H1 (cell line): ENCODE results near the gene TNNT3. TPM values are rescaled to one million over a fixed set of nuclear protein-coding genes. Genes with fewer than 3 reads are reported as not detected.

Source experiments
- CTCF ChIA-PET: fragments of 300-600 bp; sonication (Branson Sonifier 250); formaldehyde crosslinking; loops from one replicate; lab custom pipeline; 2021; ENCODE audit not compliant: partially characterized antibody; lab: Charles Lee
- POLR2A ChIA-PET: fragments of 300-600 bp; sonication (Branson Sonifier 250); formaldehyde crosslinking; loops from one replicate; lab custom pipeline; 2021; ENCODE audit warnings: inconsistent platforms; ENCODE audit not compliant: partially characterized antibody; lab: Charles Lee
- DNase-seq, 2 experiments: peaks; one replicate each; pipeline versions ENCODE4 v3.0.0 to v3.0.0-alpha.2; 2010 to 2022; ENCODE audit warnings: low spot score in 2 of 2, low read depth in 1 of 2, mixed read lengths in 1 of 2
- FAIRE-seq: peaks from 2 replicates; lab custom pipeline; 2011; peaks lifted over from hg19 to GRCh38; lab: Jason Lieb, UNC
- H2AFZ ChIP-seq: 2 replicates; pipeline ENCODE4 v1.8.1; 2012; ENCODE audit warnings: low read length, inconsistent platforms
- H2AK5ac ChIP-seq: 2 replicates; pipeline ENCODE4 v1.6.1; 2013; ENCODE audit warnings: low read depth, low read length
- H2BK120ac ChIP-seq: replicated peaks from 2 replicates; pipeline ENCODE3; 2013; ENCODE audit warnings: low read depth, low read length, inconsistent platforms
- H2BK12ac ChIP-seq: 2 replicates; pipeline ENCODE4 v1.6.1; 2013; ENCODE audit warnings: low read depth, low read length
- H2BK15ac ChIP-seq: 2 replicates; pipeline ENCODE4 v1.6.1; 2013; ENCODE audit warnings: low read length
- H2BK20ac ChIP-seq: 2 replicates; pipeline ENCODE4 v1.6.1; 2013; ENCODE audit warnings: low read length
- H2BK5ac ChIP-seq: 2 replicates; pipeline ENCODE4 v1.6.1; 2013; ENCODE audit warnings: low read depth, low read length
- H3K14ac ChIP-seq: 2 replicates; pipeline ENCODE4 v1.6.1; 2013; ENCODE audit warnings: inconsistent platforms; ENCODE audit not compliant: insufficient read length
- H3K18ac ChIP-seq: 2 replicates; pipeline ENCODE4 v1.6.1; 2013; ENCODE audit warnings: low read length; ENCODE audit errors: extremely low read depth
- H3K23ac ChIP-seq: 2 replicates; pipeline ENCODE4 v1.6.1; 2013; ENCODE audit warnings: inconsistent platforms; ENCODE audit not compliant: insufficient read length
- H3K23me2 ChIP-seq: 2 replicates; pipeline ENCODE4 v1.6.1; 2013; ENCODE audit warnings: low read depth, low read length
- H3K27ac ChIP-seq: 2 replicates; pipeline ENCODE4 v1.6.1; 2011; ENCODE audit warnings: low read depth, low read length, inconsistent platforms
- H3K27me3 ChIP-seq, 4 experiments: replicated peaks in 1 of 4; 1 replicate in 1 of 4; 2 replicates in 3 of 4; pipeline versions ENCODE4 v1.6.1 to v1.8.1; 2011 to 2013; ENCODE audit warnings: low read length in 3 of 4, mild to moderate bottlenecking in 3 of 4, inconsistent platforms in 2 of 4, mixed read lengths in 2 of 4, moderate library complexity in 1 of 4; ENCODE audit not compliant: control insufficient read depth in 3 of 4, insufficient read depth in 3 of 4; ENCODE audit errors: extremely low read depth in 1 of 4
- H3K36me3 ChIP-seq, 4 experiments: 2 replicates each; pipeline versions ENCODE4 v1.6.1 to v1.8.1; 2011 to 2013; ENCODE audit warnings: mild to moderate bottlenecking in 4 of 4, low read length in 3 of 4, moderate library complexity in 2 of 4, control low read depth in 1 of 4, inconsistent platforms in 1 of 4; ENCODE audit not compliant: insufficient read depth in 4 of 4, control insufficient read depth in 2 of 4
- H3K4ac ChIP-seq: replicated peaks from 2 replicates; pipeline ENCODE3; 2013; ENCODE audit warnings: low read length, low read depth, mixed read lengths, inconsistent platforms; ENCODE audit not compliant: insufficient read length
- H3K4me1 ChIP-seq, 4 experiments: replicated peaks in 1 of 4; 1 replicate in 1 of 4; 2 replicates in 3 of 4; pipeline versions ENCODE4 v1.6.1 to v1.8.1; 2011 to 2013; ENCODE audit warnings: low read length in 3 of 4, inconsistent platforms in 2 of 4, mixed read lengths in 1 of 4; ENCODE audit not compliant: insufficient read depth in 4 of 4, control insufficient read depth in 3 of 4
- H3K4me2 ChIP-seq, 2 experiments: 2 replicates each; pipeline versions ENCODE4 v1.6.1 to v1.8.1; 2011 to 2013; ENCODE audit warnings: low read depth in 2 of 2, low read length in 2 of 2, control low read depth in 1 of 2, inconsistent platforms in 1 of 2, mild to moderate bottlenecking in 1 of 2; ENCODE audit not compliant: insufficient read depth in 1 of 2
- H3K4me3 ChIP-seq, 4 experiments: fragments of 200-600, 300-600 bp in 1 of 4; sonication (generic), shearing (Covaris generic), sonication (Bioruptor Twin) in 1 of 4; 2 replicates each; pipeline versions ENCODE4 v1.5.1 to v1.8.1; 2011 to 2016; ENCODE audit warnings: low read length in 4 of 4, low read depth in 3 of 4, control low read depth in 2 of 4, inconsistent platforms in 2 of 4, mild to moderate bottlenecking in 2 of 4, mixed read lengths in 1 of 4, moderate library complexity in 1 of 4; ENCODE audit not compliant: insufficient read depth in 2 of 4; ENCODE audit errors: extremely low read depth in 1 of 4
- H3K56ac ChIP-seq: replicated peaks from 2 replicates; pipeline ENCODE3; 2013; ENCODE audit warnings: low read depth, mild to moderate bottlenecking, mixed read lengths, low read length, inconsistent platforms; ENCODE audit not compliant: insufficient read length
- H3K79me1 ChIP-seq: 2 replicates; pipeline ENCODE4 v1.6.1; 2013; ENCODE audit warnings: low read depth, low read length, control low read depth
- H3K79me2 ChIP-seq, 2 experiments: 2 replicates each; pipeline versions ENCODE4 v1.6.1 to v1.8.1; 2012 to 2013; ENCODE audit warnings: low read length in 2 of 2, mild to moderate bottlenecking in 2 of 2, inconsistent platforms in 1 of 2; ENCODE audit not compliant: insufficient read depth in 2 of 2, control insufficient read depth in 1 of 2
- H3K9ac ChIP-seq, 4 experiments: replicated peaks in 1 of 4; 1 replicate in 1 of 4; 2 replicates in 3 of 4; pipeline versions ENCODE4 v1.6.1 to v1.8.1; 2011 to 2013; ENCODE audit warnings: low read depth in 3 of 4, low read length in 3 of 4, control low read depth in 2 of 4, mild to moderate bottlenecking in 2 of 4, moderate library complexity in 2 of 4, inconsistent platforms in 1 of 4; ENCODE audit errors: extremely low read depth in 1 of 4
- H3K9me3 ChIP-seq, 2 experiments: 2 replicates each; pipeline versions ENCODE4 v1.6.1 to v1.8.1; 2012 to 2013; ENCODE audit warnings: mild to moderate bottlenecking in 2 of 2, moderate library complexity in 2 of 2, control low read depth in 1 of 2, inconsistent platforms in 1 of 2, low read depth in 1 of 2, low read length in 1 of 2, mixed read lengths in 1 of 2; ENCODE audit not compliant: insufficient read depth in 2 of 2
- H4K20me1 ChIP-seq, 2 experiments: replicated peaks in 1 of 2; 2 replicates each; pipeline versions ENCODE3 to v1.8.1; 2011 to 2013; ENCODE audit warnings: inconsistent platforms in 2 of 2, low read length in 2 of 2, mild to moderate bottlenecking in 1 of 2; ENCODE audit not compliant: insufficient read depth in 2 of 2, control insufficient read depth in 1 of 2
- H4K5ac ChIP-seq: 2 replicates; pipeline ENCODE4 v1.6.1; 2013; ENCODE audit warnings: low read length, low read depth, mixed read lengths, inconsistent platforms; ENCODE audit not compliant: insufficient read length
- H4K8ac ChIP-seq: 2 replicates; pipeline ENCODE4 v1.8.0; 2013; ENCODE audit warnings: mild to moderate bottlenecking, moderate library complexity, low read length, inconsistent platforms; ENCODE audit not compliant: insufficient read depth; ENCODE audit errors: extremely low read depth
- H4K91ac ChIP-seq: replicated peaks from 2 replicates; pipeline ENCODE3; 2013; ENCODE audit warnings: low read length, mixed read lengths, inconsistent platforms; ENCODE audit not compliant: insufficient read length
- CBX8 ChIP-seq: fragments of 300-800, 300-1000 bp; sonication (generic); IDR thresholded peaks from 2 replicates; pipeline ENCODE4 v1.7.1; 2016; ENCODE audit warnings: low read depth, low read length, borderline replicate concordance
- CHD1 ChIP-seq: IDR thresholded peaks from 2 replicates; pipeline ENCODE4 v1.6.1; 2012; ENCODE audit warnings: low read depth, low read length, improper control_type of control experiment
- CHD2 ChIP-seq: IDR thresholded peaks from 2 replicates; pipeline ENCODE4 v1.6.1; 2012; ENCODE audit warnings: low read length, improper control_type of control experiment
- GTF2F1 ChIP-seq: IDR thresholded peaks from 2 replicates; pipeline ENCODE4 v1.6.1; 2012; ENCODE audit warnings: low read depth, low read length, improper control_type of control experiment, borderline replicate concordance
- HDAC2 ChIP-seq, 2 experiments: fragments of 300-600 bp in 1 of 2; sonication (generic) in 1 of 2; IDR thresholded peaks; 2 replicates each; pipeline ENCODE4 v1.6.1; 2011 to 2012; ENCODE audit warnings: low read depth in 2 of 2, low read length in 2 of 2, mild to moderate bottlenecking in 2 of 2, moderate library complexity in 2 of 2, borderline replicate concordance in 1 of 2, inconsistent platforms in 1 of 2
- JUN ChIP-seq: IDR thresholded peaks from 2 replicates; pipeline ENCODE4 v1.6.1; 2011; ENCODE audit warnings: low read depth, mild to moderate bottlenecking, improper control_type of control experiment, low read length
- MAFK ChIP-seq: IDR thresholded peaks from 2 replicates; pipeline ENCODE4 v1.6.1; 2012; ENCODE audit warnings: low read depth, mild to moderate bottlenecking, improper control_type of control experiment, low read length
- NANOG ChIP-seq: IDR thresholded peaks from 2 replicates; pipeline ENCODE4 v1.6.1; 2011; ENCODE audit warnings: low read length, low read depth, mild to moderate bottlenecking, inconsistent platforms; ENCODE audit not compliant: insufficient read depth, poor library complexity, severe bottlenecking
- POU5F1 ChIP-seq: IDR thresholded peaks from 2 replicates; pipeline ENCODE4 v1.6.1; 2011; ENCODE audit warnings: low read depth, mild to moderate bottlenecking, low read length, moderate library complexity
- SIX5 ChIP-seq: IDR thresholded peaks from 2 replicates; pipeline ENCODE4 v1.6.1; 2011; ENCODE audit warnings: mild to moderate bottlenecking, low read depth, low read length
- SP4 ChIP-seq: IDR thresholded peaks from 2 replicates; pipeline ENCODE4 v1.6.1; 2012; ENCODE audit warnings: low read length, inconsistent platforms
- WGBS, 2 experiments: shearing (Covaris generic) in 1 of 2; methylation state at CpG; one replicate each; pipeline versions ENCODE4 v1.1.6 to v1.1.7; 2013 to 2015; ENCODE audit warnings: low lambda C conversion rate in 2 of 2, mixed read lengths in 2 of 2, inconsistent platforms in 1 of 2, low coverage in 1 of 2, missing lambda C conversion rate in 1 of 2; ENCODE audit not compliant: insufficient replicate concordance in 2 of 2, insufficient coverage in 1 of 2, insufficient read length in 1 of 2; ENCODE audit errors: extremely low coverage in 1 of 2, missing lambda C conversion rate in 1 of 2; 5-methylcytosine and 5-hydroxymethylcytosine counted together
- polyA plus RNA-seq, 7 experiments: library from polyadenylated mRNA; depleted of rRNA in 3 of 7; stranded (reverse) in 5 of 7; unstranded in 2 of 7; fragments of >200 nt in 5 of 7; fragments of 200-250 nt in 2 of 7; gene quantifications; 1 replicate in 5 of 7; 2 replicates in 1 of 7; 4 replicates in 1 of 7; pipeline versions ENCODE4 v1.2.1 to v1.2.3, GENCODE V29; 2011 to 2013; ENCODE audit warnings: missing spikeins in 2 of 7, mixed read lengths in 2 of 7
- total RNA-seq: library from RNA; stranded (reverse); fragmentation: NEBNext Ultra II Directional; extraction: Animal tissue kit (Norgen Biotek cat#: 25700); gene quantifications from 2 replicates; pipeline ENCODE4 v1.2.1, GENCODE V29; 2021
- TF ChIP-seq, protein P1 (sequence below): IDR thresholded peaks from 2 replicates; pipeline ENCODE4 v1.6.1; 2012; ENCODE audit warnings: inconsistent platforms

Gene TNNT3
- total and polyA plus RNA-seq, 2 of the 8 experiments (the other 6 are each of a cell fraction or from before 2014, with no cell fraction given): not detected

GRCh38 chr11:1978720-1979473, 59.4 kb downstream of the TNNT3 start:
- no peak for FAIRE-seq
- Histone ChIP-seq H4K20me1 (no peaks in the 10 kb centered on the region), H3K36me3 (no peaks in the 10 kb centered on the region), H3K23ac (no peak overlapping the region), H3K79me1 (no peaks in the 10 kb centered on the region), H4K8ac (no peak overlapping the region), H2AFZ (no peak overlapping the region), H3K79me2 (no peaks in the 10 kb centered on the region), H2BK12ac (no peak overlapping the region), H3K9ac (no peak overlapping the region), H3K14ac (no peak overlapping the region), H3K4me2 (no peak overlapping the region), H2BK120ac (no peak overlapping the region), H2AK5ac (no peak overlapping the region), H4K91ac (no peak overlapping the region), H3K27ac (no peak overlapping the region), H3K4me3 (no peak overlapping the region), H3K9me3 (no peaks in the 10 kb centered on the region), H2BK15ac (no peak overlapping the region), H3K18ac (no peak overlapping the region), H3K23me2 (no peaks in the 10 kb centered on the region), H2BK5ac (no peak overlapping the region), H3K4ac (no peak overlapping the region), H2BK20ac (no peak overlapping the region), H3K4me1 (no peaks in the 10 kb centered on the region), H3K27me3 (no peaks in the 10 kb centered on the region), H4K5ac (no peak overlapping the region), H3K56ac (no peak overlapping the region)
- ChIA-PET POLR2A (no interaction called here), CTCF (interaction anchor here (0.8 to 5.7 kb wide), 4 partner anchors 10 to 172 kb away, joined by 3 to 66 read pairs (median 4); no protein-coding TSS in a partner anchor)
- peak in 1 of 2 experiments; percentile 31 for DNase-seq
- WGBS, 2 experiments: 100% methylated on average over 2 of the region's 26 CpGs; no CpG with 5 or more reads in 1 of the 2 experiments
- TF ChIP-seq POU5F1 (no peak), HDAC2 (IDR thresholded peaks at IDR 0.05; ENCODE audit: borderline replicate concordance in 1 of 2, low read depth in 2 of 2, low read length in 2 of 2) (no peak), MAFK (no peak), SIX5 (no peak), SP4 (no peak), CHD2 (no peak), CBX8 (no peak), CHD1 (no peak), JUN (no peak), GTF2F1 (no peak), NANOG (no peak)
- TF ChIP-seq, protein P1, sequence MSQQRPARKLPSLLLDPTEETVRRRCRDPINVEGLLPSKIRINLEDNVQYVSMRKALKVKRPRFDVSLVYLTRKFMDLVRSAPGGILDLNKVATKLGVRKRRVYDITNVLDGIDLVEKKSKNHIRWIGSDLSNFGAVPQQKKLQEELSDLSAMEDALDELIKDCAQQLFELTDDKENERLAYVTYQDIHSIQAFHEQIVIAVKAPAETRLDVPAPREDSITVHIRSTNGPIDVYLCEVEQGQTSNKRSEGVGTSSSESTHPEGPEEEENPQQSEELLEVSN: no peak
